Neutrophil (primary cell): ENCODE results near the gene ITGA3.

Experiments
- H3K27ac ChIP-seq: fragments of 200-600 bp; sonication (generic); 2 replicates; pipeline ENCODE4 v1.5.1; 2016; ENCODE audit warnings: mild to moderate bottlenecking, moderate library complexity
- H3K27me3 ChIP-seq: fragments of 200-600 bp; sonication (generic); 2 replicates; pipeline ENCODE4 v1.6.0; 2016; ENCODE audit warnings: mild to moderate bottlenecking
- H3K36me3 ChIP-seq: fragments of 200-600 bp; sonication (generic); 2 replicates; pipeline ENCODE4 v1.5.1; 2017
- H3K4me1 ChIP-seq, 2 experiments: fragments of 200-600 bp in 1 of 2; sonication (generic) in 1 of 2; 1 replicate in 1 of 2; 2 replicates in 1 of 2; pipeline versions ENCODE4 v1.5.1 to v1.6.1; 2013 to 2016; ENCODE audit warnings: low read depth in 1 of 2, low read length in 1 of 2, mild to moderate bottlenecking in 1 of 2, moderate library complexity in 1 of 2; ENCODE audit not compliant: control insufficient read depth in 1 of 2, insufficient read depth in 1 of 2
- H3K4me3 ChIP-seq, 2 experiments: fragments of 200-600 bp in 1 of 2; sonication (generic) in 1 of 2; 1 replicate in 1 of 2; 2 replicates in 1 of 2; pipeline ENCODE4 v1.5.1; 2013 to 2016; ENCODE audit warnings: low read depth in 1 of 2, low read length in 1 of 2, mild to moderate bottlenecking in 1 of 2, moderate library complexity in 1 of 2
- H3K9me3 ChIP-seq: fragments of 200-600 bp; sonication (generic); 2 replicates; pipeline ENCODE4 v1.5.1; 2016
- TF ChIP-seq, protein P1 (sequence below): fragments of 200-600 bp; sonication (generic); IDR thresholded peaks from 2 replicates; pipeline ENCODE4 v1.5.1; 2016; ENCODE audit warnings: antibody characterized with exemption

ITGA3 gene

DNA sequence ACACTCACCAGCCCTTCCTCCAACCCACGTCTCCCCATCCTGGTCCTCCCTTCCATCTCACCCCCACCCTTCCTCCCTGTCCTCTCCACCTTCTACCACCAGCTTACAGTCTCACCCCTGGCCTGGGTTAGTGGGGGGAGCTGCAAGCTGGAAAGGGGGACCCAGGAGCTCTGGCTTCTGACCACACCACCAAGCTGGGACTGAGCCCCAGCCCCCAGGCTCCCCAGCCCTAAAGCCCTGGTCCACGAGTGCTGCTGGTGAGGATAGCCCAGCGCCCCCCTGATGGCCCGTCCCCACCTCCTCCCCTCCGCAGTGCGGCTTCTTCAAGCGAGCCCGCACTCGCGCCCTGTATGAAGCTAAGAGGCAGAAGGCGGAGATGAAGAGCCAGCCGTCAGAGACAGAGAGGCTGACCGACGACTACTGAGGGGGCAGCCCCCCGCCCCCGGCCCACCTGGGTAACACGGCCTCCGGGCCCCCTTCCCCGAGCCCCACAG is 32.0 kb downstream of the ITGA3 start:
- Histone ChIP-seq H3K4me3 (no peak overlapping the region), H3K9me3 (no peaks in the 10 kb centered on the region), H3K27me3 (peaks cover 26% of the 10 kb centered on the region), H3K4me1 (no peaks in the 10 kb centered on the region), H3K27ac (no peak overlapping the region), H3K36me3 (no peaks in the 10 kb centered on the region)
- TF ChIP-seq, protein P1, sequence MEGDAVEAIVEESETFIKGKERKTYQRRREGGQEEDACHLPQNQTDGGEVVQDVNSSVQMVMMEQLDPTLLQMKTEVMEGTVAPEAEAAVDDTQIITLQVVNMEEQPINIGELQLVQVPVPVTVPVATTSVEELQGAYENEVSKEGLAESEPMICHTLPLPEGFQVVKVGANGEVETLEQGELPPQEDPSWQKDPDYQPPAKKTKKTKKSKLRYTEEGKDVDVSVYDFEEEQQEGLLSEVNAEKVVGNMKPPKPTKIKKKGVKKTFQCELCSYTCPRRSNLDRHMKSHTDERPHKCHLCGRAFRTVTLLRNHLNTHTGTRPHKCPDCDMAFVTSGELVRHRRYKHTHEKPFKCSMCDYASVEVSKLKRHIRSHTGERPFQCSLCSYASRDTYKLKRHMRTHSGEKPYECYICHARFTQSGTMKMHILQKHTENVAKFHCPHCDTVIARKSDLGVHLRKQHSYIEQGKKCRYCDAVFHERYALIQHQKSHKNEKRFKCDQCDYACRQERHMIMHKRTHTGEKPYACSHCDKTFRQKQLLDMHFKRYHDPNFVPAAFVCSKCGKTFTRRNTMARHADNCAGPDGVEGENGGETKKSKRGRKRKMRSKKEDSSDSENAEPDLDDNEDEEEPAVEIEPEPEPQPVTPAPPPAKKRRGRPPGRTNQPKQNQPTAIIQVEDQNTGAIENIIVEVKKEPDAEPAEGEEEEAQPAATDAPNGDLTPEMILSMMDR = no peak

DNA sequence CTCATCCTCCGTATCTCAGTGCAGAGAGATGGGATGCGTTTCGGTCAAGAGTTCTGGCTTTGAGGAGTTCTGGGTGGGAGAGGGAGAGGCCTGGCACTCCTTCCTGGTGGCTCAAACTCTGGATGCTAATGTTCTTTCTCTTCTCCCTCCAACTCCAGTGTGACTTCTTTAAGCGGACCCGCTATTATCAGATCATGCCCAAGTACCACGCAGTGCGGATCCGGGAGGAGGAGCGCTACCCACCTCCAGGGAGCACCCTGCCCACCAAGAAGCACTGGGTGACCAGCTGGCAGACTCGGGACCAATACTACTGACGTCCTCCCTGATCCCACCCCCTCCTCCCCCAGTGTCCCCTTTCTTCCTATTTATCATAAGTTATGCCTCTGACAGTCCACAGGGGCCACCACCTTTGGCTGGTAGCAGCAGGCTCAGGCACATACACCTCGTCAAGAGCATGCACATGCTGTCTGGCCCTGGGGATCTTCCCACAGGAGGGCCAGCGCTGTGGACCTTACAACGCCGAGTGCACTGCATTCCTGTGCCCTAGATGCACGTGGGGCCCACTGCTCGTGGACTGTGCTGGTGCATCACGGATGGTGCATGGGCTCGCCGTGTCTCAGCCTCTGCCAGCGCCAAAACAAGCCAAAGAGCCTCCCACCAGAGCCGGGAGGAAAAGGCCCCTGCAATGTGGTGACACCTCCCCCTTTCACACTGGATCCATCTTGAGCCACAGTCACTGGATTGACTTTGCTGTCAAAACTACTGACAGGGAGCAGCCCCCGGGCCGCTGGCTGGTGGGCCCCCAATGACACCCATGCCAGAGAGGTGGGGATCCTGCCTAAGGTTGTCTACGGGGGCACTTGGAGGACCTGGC is 33.3 kb downstream of the ITGA3 start:
- Histone ChIP-seq H3K27me3 (peaks cover 29% of the 10 kb centered on the region), H3K4me3 (no peak overlapping the region), H3K27ac (no peak overlapping the region), H3K36me3 (no peaks in the 10 kb centered on the region), H3K9me3 (no peaks in the 10 kb centered on the region), H3K4me1 (peaks cover under 1 to 2% of the 10 kb centered on the region in 2 experiments)
- TF ChIP-seq, protein P1 = no peak

DNA sequence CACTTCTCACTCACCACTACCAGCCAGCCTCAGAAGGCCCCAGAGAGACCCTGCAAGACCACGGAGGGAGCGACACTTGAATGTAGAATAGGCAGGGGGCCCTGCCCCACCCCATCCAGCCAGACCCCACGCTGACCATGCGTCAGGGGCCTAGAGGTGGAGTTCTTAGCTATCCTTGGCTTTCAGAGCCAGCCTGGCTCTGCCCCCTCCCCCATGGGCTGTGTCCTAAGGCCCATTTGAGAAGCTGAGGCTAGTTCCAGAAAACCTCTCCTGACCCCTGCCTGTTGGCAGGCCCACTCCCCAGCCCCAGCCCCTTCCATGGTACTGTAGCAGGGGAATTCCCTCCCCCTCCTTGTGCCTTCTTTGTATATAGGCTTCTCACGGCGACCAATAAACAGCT is 34.2 kb downstream of the ITGA3 start:
- no peak overlapping the region for H3K27ac ChIP-seq
- no peak overlapping the region for H3K4me3 ChIP-seq
- no peaks in the 10 kb centered on the region for H3K36me3 ChIP-seq
- peaks cover 8 to 10% of the 10 kb centered on the region in 2 experiments for H3K4me1 ChIP-seq
- no peaks in the 10 kb centered on the region for H3K9me3 ChIP-seq
- TF ChIP-seq, protein P1 = no peak
- H3K27me3 ChIP-seq = peaks cover 25% of the 10 kb centered on the region

DNA sequence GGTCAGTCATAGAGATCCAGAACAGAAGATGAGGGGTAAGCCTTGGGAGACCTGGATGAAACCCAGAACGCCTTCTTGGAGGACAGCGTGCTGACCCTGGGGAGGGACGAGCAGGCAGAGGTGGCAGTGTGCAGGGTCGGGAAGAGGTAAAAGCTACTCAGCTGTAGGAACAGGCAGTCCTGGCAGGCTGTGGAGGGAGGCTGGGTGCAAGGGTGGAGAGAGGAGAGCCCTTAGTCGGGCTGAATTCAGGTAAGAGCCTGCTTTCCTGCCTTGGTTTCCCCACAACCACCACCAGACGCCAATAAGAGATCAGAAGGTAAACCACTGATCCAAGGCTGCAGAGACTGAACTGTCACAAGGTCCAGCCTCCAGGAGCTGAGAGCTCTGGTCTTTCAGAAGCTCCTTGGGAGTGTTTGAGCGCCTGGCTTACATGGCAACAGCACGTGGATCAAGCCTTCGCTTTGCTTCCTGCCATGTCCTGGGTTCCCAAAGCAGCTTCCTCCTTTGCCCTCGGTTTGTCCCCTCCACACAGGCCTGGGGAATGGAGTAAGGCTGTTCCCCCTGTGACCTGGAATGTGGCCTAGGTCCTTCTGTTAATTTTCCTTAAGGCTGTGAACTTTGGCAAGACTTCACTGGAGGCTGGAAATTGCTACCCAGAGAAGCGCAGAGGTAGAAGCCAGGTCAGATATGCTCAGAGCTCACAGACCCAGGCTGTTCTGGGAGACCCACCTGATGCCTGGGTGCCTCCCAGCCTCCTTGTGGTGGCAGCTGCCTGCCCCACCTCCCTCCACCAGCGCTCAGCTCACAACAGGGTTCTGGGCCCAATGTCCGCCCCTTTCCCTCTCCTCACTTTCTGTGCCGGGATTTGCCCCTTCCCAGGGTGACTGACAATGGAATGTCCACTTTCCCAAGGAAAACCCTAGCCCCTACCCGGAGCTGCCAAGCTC is 35.3 kb downstream of the ITGA3 start:
- Histone ChIP-seq H3K9me3 (no peaks in the 10 kb centered on the region), H3K27ac (no peak overlapping the region), H3K27me3 (peaks cover 25% of the 10 kb centered on the region), H3K36me3 (no peaks in the 10 kb centered on the region), H3K4me3 (no peak overlapping the region), H3K4me1 (peaks cover 12 to 16% of the 10 kb centered on the region in 2 experiments)
- TF ChIP-seq, protein P1 = no peak

DNA sequence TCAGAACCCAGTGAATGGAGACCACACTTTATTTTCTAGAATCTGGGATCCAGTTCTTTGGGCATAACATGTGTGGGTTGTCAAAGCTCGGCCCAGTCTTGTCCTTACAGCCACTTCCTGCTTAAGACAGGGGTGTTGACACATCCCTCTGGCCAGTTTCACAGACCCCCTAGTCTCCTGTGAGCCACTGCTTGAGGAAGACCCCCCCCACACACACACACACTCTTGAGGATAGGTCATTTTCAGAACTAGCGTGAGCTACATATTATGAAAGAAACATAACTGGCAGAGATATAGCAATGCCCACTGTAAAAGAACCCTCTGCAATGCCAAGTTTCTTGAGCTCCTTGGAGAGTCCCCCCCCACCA is 36.0 kb downstream of the ITGA3 start:
- TF ChIP-seq, protein P1 = no peak
- Histone ChIP-seq H3K27me3 (peaks cover 25% of the 10 kb centered on the region), H3K4me3 (no peak overlapping the region), H3K27ac (no peak overlapping the region), H3K36me3 (no peaks in the 10 kb centered on the region), H3K4me1 (peaks cover 12 to 16% of the 10 kb centered on the region in 2 experiments), H3K9me3 (no peaks in the 10 kb centered on the region)
